DND-41 (cell line): Measurements from ENCODE around the gene SNRPA1.
A peak's percentile ranks its signal among the peaks of the same experiment; 100 is the strongest.

ENCODE experiments used
- ATAC-seq: fragments of 200-7000 bp; cut with Tn5 transposase; 3 replicates; pipeline ENCODE4 v1.9.1; 2021; ENCODE audit warnings: low read depth; ENCODE audit not compliant: insufficient read depth
- DNase-seq: peaks from one replicate; pipeline ENCODE4 v3.0.0-alpha.2; 2020
- H2AFZ ChIP-seq: 2 replicates; pipeline ENCODE4 v1.6.0; 2012; ENCODE audit warnings: low read depth, low read length
- H3K27ac ChIP-seq: 2 replicates; pipeline ENCODE4 v1.5.1; 2012; ENCODE audit warnings: low read length, inconsistent platforms
- H3K27me3 ChIP-seq: fragments of 200-600 bp; sonication (generic); 2 replicates; pipeline ENCODE4 v1.6.0; 2012; ENCODE audit warnings: low read length, mild to moderate bottlenecking, inconsistent platforms; ENCODE audit not compliant: insufficient read depth, poor library complexity
- H3K36me3 ChIP-seq: 2 replicates; pipeline ENCODE4 v1.5.1; 2012; ENCODE audit warnings: low read length, inconsistent platforms; ENCODE audit not compliant: insufficient read depth
- H3K4me1 ChIP-seq: 2 replicates; pipeline ENCODE4 v1.5.1; 2012; ENCODE audit warnings: mild to moderate bottlenecking, low read length; ENCODE audit not compliant: insufficient read depth
- H3K4me2 ChIP-seq: 2 replicates; pipeline ENCODE4 v1.6.0; 2012; ENCODE audit warnings: mild to moderate bottlenecking, moderate library complexity, low read length, inconsistent platforms; ENCODE audit not compliant: insufficient read depth
- H3K4me3 ChIP-seq, 2 experiments: fragments of 200-600 bp in 1 of 2; shearing (Covaris generic) in 1 of 2; 2 replicates each; pipeline ENCODE4 v1.5.1; 2012 to 2016; ENCODE audit warnings: inconsistent platforms in 2 of 2, low read length in 2 of 2, mild to moderate bottlenecking in 2 of 2, low read depth in 1 of 2, moderate library complexity in 1 of 2
- H3K79me2 ChIP-seq: 2 replicates; pipeline ENCODE4 v1.6.0; 2012; ENCODE audit warnings: low read length, inconsistent platforms; ENCODE audit not compliant: insufficient read depth
- H3K9ac ChIP-seq: 2 replicates; pipeline ENCODE4 v1.6.0; 2012; ENCODE audit warnings: low read depth, mild to moderate bottlenecking, inconsistent platforms, low read length, moderate library complexity
- H3K9me3 ChIP-seq: 2 replicates; pipeline ENCODE4 v1.5.1; 2012; ENCODE audit warnings: low read length, moderate library complexity, mild to moderate bottlenecking, inconsistent platforms; ENCODE audit not compliant: insufficient read depth, severe bottlenecking
- H4K20me1 ChIP-seq: 2 replicates; pipeline ENCODE4 v1.6.0; 2012; ENCODE audit warnings: low read length; ENCODE audit not compliant: insufficient read depth
- EZH2 ChIP-seq: IDR thresholded peaks from 3 replicates; pipeline ENCODE4 v1.6.1; 2012; ENCODE audit warnings: borderline replicate concordance, low read depth, mild to moderate bottlenecking, moderate library complexity, low read length, inconsistent platforms; ENCODE audit not compliant: severe bottlenecking
- TF ChIP-seq, protein P1 (sequence below): IDR thresholded peaks from 2 replicates; pipeline ENCODE4 v1.5.1; 2012; ENCODE audit warnings: borderline replicate concordance, low read length, moderate library complexity, mild to moderate bottlenecking; ENCODE audit not compliant: poor library complexity, severe bottlenecking; ENCODE audit errors: extremely low read depth

The SNRPA1 gene

DNA sequence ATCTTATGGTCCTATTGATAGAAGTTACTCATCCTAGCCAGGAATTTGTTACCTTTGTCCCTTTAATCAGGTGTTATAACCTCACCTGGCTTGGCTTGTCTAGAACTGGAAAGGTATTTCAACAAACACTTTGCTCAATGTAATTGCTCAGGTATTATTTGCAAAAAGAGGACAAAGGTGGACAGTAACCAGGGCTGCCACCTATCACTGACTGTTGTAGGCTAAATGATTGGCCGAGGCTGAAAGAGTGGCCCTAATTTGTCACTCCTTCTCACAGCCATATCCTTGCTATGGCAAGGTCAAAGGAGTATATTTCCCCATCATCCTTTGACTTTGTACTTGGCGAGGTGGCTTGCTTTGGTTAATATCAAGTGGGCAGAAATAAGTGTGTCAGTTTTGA lies 15.0 kb downstream of the SNRPA1 start:
- no peak overlapping the region for H3K4me3 ChIP-seq
- peaks cover 18% of the 10 kb centered on the region for H3K79me2 ChIP-seq
- peaks cover 9% of the 10 kb centered on the region; the same call in 1 of the 2 replicates for H4K20me1 ChIP-seq
- H3K4me1 ChIP-seq: peaks cover 23% of the 10 kb centered on the region
- no peaks in the 10 kb centered on the region for H3K9me3 ChIP-seq
- H3K4me2 ChIP-seq: no peak overlapping the region
- H3K27ac ChIP-seq: no peak overlapping the region
- no peak for TF ChIP-seq EZH2
- TF ChIP-seq, protein P1, sequence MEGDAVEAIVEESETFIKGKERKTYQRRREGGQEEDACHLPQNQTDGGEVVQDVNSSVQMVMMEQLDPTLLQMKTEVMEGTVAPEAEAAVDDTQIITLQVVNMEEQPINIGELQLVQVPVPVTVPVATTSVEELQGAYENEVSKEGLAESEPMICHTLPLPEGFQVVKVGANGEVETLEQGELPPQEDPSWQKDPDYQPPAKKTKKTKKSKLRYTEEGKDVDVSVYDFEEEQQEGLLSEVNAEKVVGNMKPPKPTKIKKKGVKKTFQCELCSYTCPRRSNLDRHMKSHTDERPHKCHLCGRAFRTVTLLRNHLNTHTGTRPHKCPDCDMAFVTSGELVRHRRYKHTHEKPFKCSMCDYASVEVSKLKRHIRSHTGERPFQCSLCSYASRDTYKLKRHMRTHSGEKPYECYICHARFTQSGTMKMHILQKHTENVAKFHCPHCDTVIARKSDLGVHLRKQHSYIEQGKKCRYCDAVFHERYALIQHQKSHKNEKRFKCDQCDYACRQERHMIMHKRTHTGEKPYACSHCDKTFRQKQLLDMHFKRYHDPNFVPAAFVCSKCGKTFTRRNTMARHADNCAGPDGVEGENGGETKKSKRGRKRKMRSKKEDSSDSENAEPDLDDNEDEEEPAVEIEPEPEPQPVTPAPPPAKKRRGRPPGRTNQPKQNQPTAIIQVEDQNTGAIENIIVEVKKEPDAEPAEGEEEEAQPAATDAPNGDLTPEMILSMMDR: no peak
- no peak overlapping the region for H3K9ac ChIP-seq
- no peaks in the 10 kb centered on the region for H3K27me3 ChIP-seq
- no peak for ATAC-seq
- H3K36me3 ChIP-seq: peaks cover 54% of the 10 kb centered on the region
- DNase-seq: no peak
- no peak overlapping the region for H2AFZ ChIP-seq

DNA sequence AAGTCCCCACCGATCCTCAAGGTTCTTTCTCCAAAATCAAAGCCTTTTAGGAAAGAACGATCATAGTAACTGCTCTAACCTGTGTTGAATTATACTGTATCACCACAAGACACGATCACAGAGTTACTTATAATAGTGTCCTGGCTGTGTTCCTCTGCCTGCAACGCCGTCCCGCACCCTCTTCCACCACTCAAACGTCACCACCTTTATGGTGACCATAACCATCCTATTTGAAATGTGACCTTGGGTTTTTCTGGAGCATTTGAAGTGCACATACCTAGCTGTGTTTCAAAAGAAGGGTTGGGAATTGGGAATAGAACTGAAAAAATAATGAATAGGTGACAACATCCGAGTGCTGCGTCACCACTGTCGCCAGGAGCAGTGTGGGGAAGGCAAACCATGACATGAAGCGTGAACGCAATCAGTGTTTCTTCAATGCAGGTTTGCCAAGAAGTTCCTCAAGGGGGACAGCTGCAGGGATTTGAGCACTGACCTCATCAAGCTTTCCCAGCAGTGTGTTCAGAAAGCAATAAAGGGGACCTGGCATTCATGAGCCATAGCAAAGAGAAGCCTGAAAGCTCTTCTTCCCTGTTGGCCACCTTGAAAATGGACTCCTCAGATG lies 17.0 kb downstream of the SNRPA1 start:
- peaks cover 18% of the 10 kb centered on the region for H3K79me2 ChIP-seq
- H3K4me2 ChIP-seq: peak overlapping the region; percentile 86
- H3K4me1 ChIP-seq: peaks cover 23% of the 10 kb centered on the region
- DNase-seq (no peak), ATAC-seq (no peak)
- peak overlapping the region in 1 of 2 experiments; percentile 97; a peak in 2 of 4 replicates for H3K4me3 ChIP-seq
- peaks cover 54% of the 10 kb centered on the region for H3K36me3 ChIP-seq
- peaks cover 5% of the 10 kb centered on the region; the same call in 1 of the 2 replicates for H4K20me1 ChIP-seq
- H3K27me3 ChIP-seq: no peaks in the 10 kb centered on the region
- peak overlapping the region; percentile 65 for H2AFZ ChIP-seq
- TF ChIP-seq, protein P1: no peak
- TF ChIP-seq EZH2: no peak
- peak overlapping the region; percentile 76; the same call in 1 of the 2 replicates for H3K9ac ChIP-seq
- H3K27ac ChIP-seq: no peak overlapping the region
- no peaks in the 10 kb centered on the region for H3K9me3 ChIP-seq

DNA sequence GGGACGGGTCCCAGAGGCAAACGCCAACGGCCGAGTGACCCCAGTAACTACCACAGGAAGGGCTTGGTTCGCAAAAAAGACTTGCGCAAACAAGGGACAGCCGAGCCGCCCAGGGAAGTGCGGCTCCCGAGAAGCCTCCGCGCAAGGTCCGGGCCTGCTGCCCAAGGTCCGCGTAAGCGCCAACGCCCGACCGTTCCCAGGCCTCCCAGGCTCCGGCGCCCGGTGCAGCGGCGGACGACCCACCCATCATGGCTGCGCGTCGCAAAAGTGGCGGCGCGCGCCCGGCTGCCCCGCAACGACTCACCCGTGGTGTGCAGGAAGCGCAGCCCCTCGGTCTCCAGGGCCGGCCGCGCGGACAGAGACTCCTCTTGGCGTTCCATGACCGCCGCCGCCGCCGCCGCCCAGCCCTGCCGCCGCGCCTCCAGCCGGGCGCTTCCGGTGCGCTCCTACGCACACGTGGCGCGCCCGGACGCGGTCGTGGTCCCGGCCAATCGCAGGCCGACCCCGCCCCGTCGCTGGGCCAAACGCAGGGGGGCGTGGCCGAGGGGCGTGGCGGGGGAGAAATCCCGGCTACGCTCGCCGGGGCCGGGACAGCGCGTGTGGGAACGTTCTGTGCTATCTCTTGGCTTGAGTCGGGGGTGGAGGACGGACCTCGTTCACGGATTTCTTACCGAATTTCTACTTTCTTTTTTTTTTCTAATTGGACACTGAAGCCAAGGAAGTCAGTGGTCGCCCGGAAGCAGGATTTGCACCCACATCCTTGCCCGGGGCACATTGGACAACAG lies 17.8 kb downstream of the SNRPA1 start, which contains the start of gene SELENOS:
Gene SELENOS (minus strand): TSS at position 448 of the 785 bp plus-strand sequence. CDS start 68 bp downstream, at position 380.
- peaks cover 18% of the 10 kb centered on the region for H3K79me2 ChIP-seq
- no peak for TF ChIP-seq EZH2
- TF ChIP-seq, protein P1: no peak
- H3K4me1 ChIP-seq: peaks cover 23% of the 10 kb centered on the region
- H3K4me2 ChIP-seq: peak within 1 kb of the TSS; percentile 86
- no peaks in the 10 kb centered on the region for H3K27me3 ChIP-seq
- H3K9ac ChIP-seq: peak within 1 kb of the TSS; percentile 76
- peak within 1 kb of the TSS; percentile 82 for H2AFZ ChIP-seq
- peak within 1 kb of the TSS; percentile 72 to 97 for H3K4me3 ChIP-seq
- H4K20me1 ChIP-seq: peaks cover 5% of the 10 kb centered on the region; the same call in 1 of the 2 replicates
- no peaks in the 10 kb centered on the region for H3K9me3 ChIP-seq
- H3K27ac ChIP-seq: peak within 1 kb of the TSS; percentile 69
- DNase-seq: peak; percentile 83
- H3K36me3 ChIP-seq: peaks cover 52% of the 10 kb centered on the region
- peak; percentile 93 for ATAC-seq
